ENCODE results near the gene SUPT5H.

SUPT5H gene

GRCh38 chr19:39469036-39469435, 23.7 kb downstream of the SUPT5H start:
- TF ChIP-seq, protein P1, sequence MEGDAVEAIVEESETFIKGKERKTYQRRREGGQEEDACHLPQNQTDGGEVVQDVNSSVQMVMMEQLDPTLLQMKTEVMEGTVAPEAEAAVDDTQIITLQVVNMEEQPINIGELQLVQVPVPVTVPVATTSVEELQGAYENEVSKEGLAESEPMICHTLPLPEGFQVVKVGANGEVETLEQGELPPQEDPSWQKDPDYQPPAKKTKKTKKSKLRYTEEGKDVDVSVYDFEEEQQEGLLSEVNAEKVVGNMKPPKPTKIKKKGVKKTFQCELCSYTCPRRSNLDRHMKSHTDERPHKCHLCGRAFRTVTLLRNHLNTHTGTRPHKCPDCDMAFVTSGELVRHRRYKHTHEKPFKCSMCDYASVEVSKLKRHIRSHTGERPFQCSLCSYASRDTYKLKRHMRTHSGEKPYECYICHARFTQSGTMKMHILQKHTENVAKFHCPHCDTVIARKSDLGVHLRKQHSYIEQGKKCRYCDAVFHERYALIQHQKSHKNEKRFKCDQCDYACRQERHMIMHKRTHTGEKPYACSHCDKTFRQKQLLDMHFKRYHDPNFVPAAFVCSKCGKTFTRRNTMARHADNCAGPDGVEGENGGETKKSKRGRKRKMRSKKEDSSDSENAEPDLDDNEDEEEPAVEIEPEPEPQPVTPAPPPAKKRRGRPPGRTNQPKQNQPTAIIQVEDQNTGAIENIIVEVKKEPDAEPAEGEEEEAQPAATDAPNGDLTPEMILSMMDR (IDR thresholded peaks at IDR 0.05; ENCODE audit: control insufficient read depth, insufficient read depth, low read depth, low read length, missing control alignments): no peak
- no peak for DNase-seq (ENCODE audit: low read depth)
- H3K4me3 ChIP-seq (ENCODE audit: control insufficient read depth, low read depth, low read length): no peak overlapping the region

DNA sequence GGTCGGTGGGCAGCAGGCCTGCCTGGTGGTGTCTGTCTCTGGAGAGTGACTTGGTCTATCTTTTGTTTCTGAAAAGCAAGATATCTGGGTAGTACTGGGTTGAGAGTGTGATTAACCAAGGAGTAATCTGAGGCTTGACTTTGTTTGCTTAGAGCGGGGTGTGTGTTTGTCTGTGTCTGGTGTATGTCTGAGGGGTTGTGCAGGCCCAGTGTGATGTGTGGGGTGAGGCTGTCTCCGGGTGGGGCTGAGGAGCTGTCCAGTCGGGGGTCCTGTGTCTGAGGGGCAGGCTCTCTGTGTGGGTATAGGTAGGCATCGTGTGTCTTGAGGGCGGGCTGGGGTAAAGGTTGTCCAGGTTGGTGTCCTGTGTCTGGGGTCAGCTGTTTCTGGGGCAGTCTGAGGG, 24.2 kb downstream of the SUPT5H start:
- TF ChIP-seq, protein P1 (IDR thresholded peaks at IDR 0.05; ENCODE audit: control insufficient read depth, insufficient read depth, low read depth, low read length, missing control alignments): no peak
- no peak for DNase-seq (ENCODE audit: low read depth)

GRCh38 chr19:39470724-39471339, 25.4 kb downstream of the SUPT5H start:
- no peak overlapping the region for H3K4me3 ChIP-seq (ENCODE audit: control insufficient read depth, low read depth, low read length)
- TF ChIP-seq, protein P1 (IDR thresholded peaks at IDR 0.05; ENCODE audit: control insufficient read depth, insufficient read depth, low read depth, low read length, missing control alignments): no peak
- no peak for DNase-seq (ENCODE audit: low read depth)

More for the DNA sequence above, 24.2 kb downstream of the SUPT5H start:
- no peak overlapping the region for H3K4me3 ChIP-seq (ENCODE audit: control insufficient read depth, low read depth, low read length)

- TF ChIP-seq, protein P1 (IDR thresholded peaks at IDR 0.05; ENCODE audit: control insufficient read depth, insufficient read depth, low read depth, low read length, missing control alignments): no peak
- no peak for DNase-seq (ENCODE audit: low read depth)
- no peak overlapping the region for H3K4me3 ChIP-seq (ENCODE audit: control insufficient read depth, low read depth, low read length)
Observed at GRCh38 chr19:39471756-39472536, 26.6 kb downstream of the SUPT5H start.

DNA sequence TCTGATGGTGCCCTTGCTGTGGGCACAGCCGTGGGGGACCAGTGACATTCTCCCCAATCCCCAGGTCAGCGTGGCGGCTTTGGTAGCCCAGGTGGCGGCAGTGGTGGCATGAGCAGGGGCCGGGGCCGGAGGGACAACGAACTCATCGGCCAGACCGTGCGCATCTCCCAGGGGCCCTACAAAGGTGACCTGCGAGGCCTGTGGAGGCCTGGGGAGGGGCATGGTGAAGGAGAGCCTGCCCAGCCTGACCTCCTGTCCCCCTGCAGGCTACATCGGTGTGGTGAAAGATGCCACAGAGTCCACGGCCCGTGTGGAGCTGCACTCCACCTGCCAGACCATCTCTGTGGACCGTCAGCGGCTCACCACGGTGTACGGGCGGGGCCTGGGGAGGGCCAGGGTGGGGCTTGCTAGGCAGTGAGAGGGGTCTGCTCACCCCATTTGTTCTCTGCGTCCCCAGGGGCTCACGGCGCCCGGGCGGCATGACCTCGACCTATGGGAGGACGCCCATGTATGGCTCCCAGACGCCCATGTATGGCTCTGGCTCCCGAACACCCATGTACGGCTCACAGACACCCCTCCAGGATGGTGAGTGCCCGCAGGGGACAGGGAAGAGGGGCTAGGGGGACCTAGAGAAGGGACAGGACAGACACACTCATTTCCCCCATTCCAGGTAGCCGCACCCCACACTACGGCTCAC, 27.5 kb downstream of the SUPT5H start:
- DNase-seq (ENCODE audit: low read depth): no peak
- H3K4me3 ChIP-seq (ENCODE audit: control insufficient read depth, low read depth, low read length): no peak overlapping the region
- TF ChIP-seq, protein P1 (IDR thresholded peaks at IDR 0.05; ENCODE audit: control insufficient read depth, insufficient read depth, low read depth, low read length, missing control alignments): no peak

DNA sequence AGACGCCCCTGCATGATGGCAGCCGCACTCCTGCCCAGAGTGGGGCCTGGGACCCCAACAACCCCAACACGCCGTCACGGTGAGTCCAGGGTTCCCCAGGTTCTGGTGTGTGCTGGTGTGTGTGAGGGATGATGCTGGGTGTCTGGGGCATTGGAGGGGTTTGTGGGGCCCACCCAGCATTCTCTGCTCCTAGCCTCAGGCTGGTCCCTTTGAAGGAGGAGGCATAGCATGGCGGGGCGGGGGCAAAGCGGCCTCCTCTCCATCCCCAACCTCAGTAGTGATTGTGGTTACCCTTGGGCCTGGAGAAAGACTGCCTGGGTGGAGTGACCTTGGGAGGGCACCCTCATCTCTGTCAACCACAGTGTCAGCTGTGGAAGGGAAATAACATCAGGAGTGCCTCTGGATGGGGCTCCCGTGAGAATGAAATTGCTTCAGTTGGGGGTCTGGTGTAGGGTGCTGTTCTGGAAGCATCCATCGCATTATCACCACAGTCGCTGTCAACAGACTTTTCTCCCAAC, 28.1 kb downstream of the SUPT5H start:
- DNase-seq (ENCODE audit: low read depth): no peak
- TF ChIP-seq, protein P1 (IDR thresholded peaks at IDR 0.05; ENCODE audit: control insufficient read depth, insufficient read depth, low read depth, low read length, missing control alignments): no peak
- no peak overlapping the region for H3K4me3 ChIP-seq (ENCODE audit: control insufficient read depth, low read depth, low read length)
